ENCODE results near the gene GOLGA6A.
A peak's percentile ranks its signal among the peaks of the same experiment; 100 is the strongest.

Gene GOLGA6A

GRCh38 chr15:74050127-74050526 lies 32.2 kb downstream of the GOLGA6A start:
- Mint-ChIP-seq H3K4me3 (no peak overlapping the region), H3K36me3 (no peaks in the 10 kb centered on the region), H3K27ac (no peak overlapping the region), H3K9me3 (no peaks in the 10 kb centered on the region), H3K4me1 (peaks cover 28% of the 10 kb centered on the region), H3K27me3 (no peaks in the 10 kb centered on the region)

- Mint-ChIP-seq H3K4me1 (peaks cover 14% of the 10 kb centered on the region), H3K27ac (no peak overlapping the region), H3K27me3 (no peaks in the 10 kb centered on the region), H3K4me3 (no peak overlapping the region), H3K9me3 (no peaks in the 10 kb centered on the region), H3K36me3 (no peaks in the 10 kb centered on the region)
Observed at GRCh38 chr15:74046275-74046674, 36.1 kb downstream of the GOLGA6A start.

- Mint-ChIP-seq H3K27ac (no peak overlapping the region), H3K27me3 (no peaks in the 10 kb centered on the region), H3K4me1 (peaks cover 14% of the 10 kb centered on the region), H3K9me3 (no peaks in the 10 kb centered on the region), H3K36me3 (no peaks in the 10 kb centered on the region), H3K4me3 (no peak overlapping the region)
Observed at GRCh38 chr15:74045636-74046274, 36.6 kb downstream of the GOLGA6A start.

- Mint-ChIP-seq H3K36me3 (no peaks in the 10 kb centered on the region), H3K4me3 (no peak overlapping the region), H3K9me3 (no peaks in the 10 kb centered on the region), H3K4me1 (peaks cover 14% of the 10 kb centered on the region), H3K27me3 (no peaks in the 10 kb centered on the region), H3K27ac (no peak overlapping the region)
Observed at GRCh38 chr15:74045184-74045583, 37.2 kb downstream of the GOLGA6A start.

GRCh38 chr15:74044267-74045110 lies 37.9 kb downstream of the GOLGA6A start:
- Mint-ChIP-seq H3K27ac (no peak overlapping the region), H3K4me1 (peaks cover 14% of the 10 kb centered on the region), H3K4me3 (no peak overlapping the region), H3K9me3 (no peaks in the 10 kb centered on the region), H3K27me3 (no peaks in the 10 kb centered on the region), H3K36me3 (no peaks in the 10 kb centered on the region)

GRCh38 chr15:74043425-74044266 lies 38.7 kb downstream of the GOLGA6A start:
- Mint-ChIP-seq H3K27ac (no peak overlapping the region), H3K4me3 (no peak overlapping the region), H3K36me3 (no peaks in the 10 kb centered on the region), H3K4me1 (peaks cover 12% of the 10 kb centered on the region), H3K9me3 (no peaks in the 10 kb centered on the region), H3K27me3 (no peaks in the 10 kb centered on the region)

- H3K9me3 Mint-ChIP-seq, result no peaks in the 10 kb centered on the region
- peak overlapping the region; percentile 46 for H3K27ac Mint-ChIP-seq
- H3K36me3 Mint-ChIP-seq, result no peaks in the 10 kb centered on the region
- H3K4me1 Mint-ChIP-seq, result peaks cover 4% of the 10 kb centered on the region
- no peaks in the 10 kb centered on the region for H3K27me3 Mint-ChIP-seq
- no peak overlapping the region for H3K4me3 Mint-ChIP-seq
Observed at GRCh38 chr15:74042603-74043424, 39.5 kb downstream of the GOLGA6A start.

- H3K27ac Mint-ChIP-seq, result no peak overlapping the region
- no peaks in the 10 kb centered on the region for H3K9me3 Mint-ChIP-seq
- no peaks in the 10 kb centered on the region for H3K36me3 Mint-ChIP-seq
- H3K4me3 Mint-ChIP-seq, result no peak overlapping the region
- H3K27me3 Mint-ChIP-seq, result no peaks in the 10 kb centered on the region
- H3K4me1 Mint-ChIP-seq, result no peaks in the 10 kb centered on the region
Observed at GRCh38 chr15:74041777-74042435, 40.4 kb downstream of the GOLGA6A start.

GRCh38 chr15:74041311-74041756 lies 41.0 kb downstream of the GOLGA6A start:
- H3K27me3 Mint-ChIP-seq, result no peaks in the 10 kb centered on the region
- no peaks in the 10 kb centered on the region for H3K9me3 Mint-ChIP-seq
- H3K27ac Mint-ChIP-seq, result no peak overlapping the region
- no peaks in the 10 kb centered on the region for H3K4me1 Mint-ChIP-seq
- H3K4me3 Mint-ChIP-seq, result no peak overlapping the region
- H3K36me3 Mint-ChIP-seq, result no peaks in the 10 kb centered on the region

GRCh38 chr15:74040109-74040850 lies 42.1 kb downstream of the GOLGA6A start:
- Mint-ChIP-seq H3K36me3 (no peaks in the 10 kb centered on the region), H3K27me3 (no peaks in the 10 kb centered on the region), H3K9me3 (no peaks in the 10 kb centered on the region), H3K27ac (no peak overlapping the region), H3K4me1 (no peaks in the 10 kb centered on the region), H3K4me3 (no peak overlapping the region)

GRCh38 chr15:74039656-74040010 lies 42.7 kb downstream of the GOLGA6A start:
- no peak overlapping the region for H3K27ac Mint-ChIP-seq

GRCh38 chr15:74038707-74039655 lies 43.4 kb downstream of the GOLGA6A start:
- no peaks in the 10 kb centered on the region for H3K4me1 Mint-ChIP-seq
- no peaks in the 10 kb centered on the region for H3K27me3 Mint-ChIP-seq
- no peaks in the 10 kb centered on the region for H3K9me3 Mint-ChIP-seq
- peaks cover 2% of the 10 kb centered on the region for H3K36me3 Mint-ChIP-seq
- H3K4me3 Mint-ChIP-seq, result no peak overlapping the region
- no peak overlapping the region for H3K27ac Mint-ChIP-seq

More at GRCh38 chr15:74039656-74040010, 42.7 kb downstream of the GOLGA6A start:
- no peaks in the 10 kb centered on the region for H3K36me3 Mint-ChIP-seq
- no peaks in the 10 kb centered on the region for H3K9me3 Mint-ChIP-seq
- H3K27me3 Mint-ChIP-seq, result no peaks in the 10 kb centered on the region
- no peaks in the 10 kb centered on the region for H3K4me1 Mint-ChIP-seq
- no peak overlapping the region for H3K4me3 Mint-ChIP-seq

Measured in activated naive CD4-positive, alpha-beta T cell treated with anti-CD3 and anti-CD28 coated beads, Interleukin-2, amount 50 U/mL, for 24 hours (primary cell).